Measurements from ENCODE around the gene AMOTL2. TPM values are rescaled to one million over a fixed set of nuclear protein-coding genes. Genes with fewer than 3 reads are reported as not detected.

AMOTL2 gene
- total and polyA plus RNA-seq, 10 of the 15 experiments (the other 5 are each of a cell fraction or from before 2014, with no cell fraction given) = 0.20 to 0.33 TPM; not detected in 8

GRCh38 chr3:134354612-134355251, 19.5 kb downstream of the AMOTL2 start:
- Histone ChIP-seq H3K79me2 (ENCODE audit: control insufficient read depth, insufficient read depth, low read length) (no peaks in the 10 kb centered on the region), H3K27me3 (replicated peaks in 1 of 2; ENCODE audit: control insufficient read depth in 2 of 2, insufficient read depth in 2 of 2, low read length in 1 of 2) (peaks cover 0 to 5% of the 10 kb centered on the region in 2 experiments; a peak in 3 of 4 replicates), H3K36me3 (ENCODE audit: control insufficient read depth in 2 of 2, insufficient read depth in 2 of 2, low read length in 1 of 2) (no peaks in the 10 kb centered on the region), H3K4me2 (ENCODE audit: control insufficient read depth, insufficient read depth) (no peak overlapping the region), H3K4me3 (no peak overlapping the region), H2AFZ (ENCODE audit: control insufficient read depth, low read depth, low read length) (no peak overlapping the region), H3K4me1 (ENCODE audit: control insufficient read depth, insufficient read depth, low read length) (no peaks in the 10 kb centered on the region), H3K9me3 (replicated peaks; ENCODE audit: control insufficient read depth, insufficient read depth, low read length) (no peaks in the 10 kb centered on the region), H4K20me1 (ENCODE audit: control insufficient read depth, insufficient read depth) (no peaks in the 10 kb centered on the region), H3K9ac (ENCODE audit: control insufficient read depth, insufficient read depth, low read length) (no peak overlapping the region), H3K27ac (ENCODE audit: control insufficient read depth, insufficient read depth) (no peak overlapping the region)
- CTCF ChIA-PET = no interaction called here
- DNase-seq (ENCODE audit: low read depth, low spot score) = no peak
- SMC1A ChIA-PET (ENCODE audit: uncharacterized antibody, unreplicated experiment) = no interaction called here
- RAD21 ChIA-PET (ENCODE audit: unreplicated experiment) = no interaction called here
- in situ Hi-C loops (cut with MboI) (no loop called here), intact Hi-C loops (cut with micrococcal nuclease; ENCODE audit: unreplicated experiment) (no loop called here)
- no peak for ATAC-seq
- POLR2A ChIA-PET = no interaction called here
- BruUV-seq (replicated peaks) = no TSS peak
- FAIRE-seq = no peak
- WGBS (ENCODE audit: insufficient coverage, insufficient replicate concordance, low lambda C conversion rate, missing lambda C conversion rate) = 33% methylated on average over 7 of the region's 7 CpGs
- TF ChIP-seq, protein P1, sequence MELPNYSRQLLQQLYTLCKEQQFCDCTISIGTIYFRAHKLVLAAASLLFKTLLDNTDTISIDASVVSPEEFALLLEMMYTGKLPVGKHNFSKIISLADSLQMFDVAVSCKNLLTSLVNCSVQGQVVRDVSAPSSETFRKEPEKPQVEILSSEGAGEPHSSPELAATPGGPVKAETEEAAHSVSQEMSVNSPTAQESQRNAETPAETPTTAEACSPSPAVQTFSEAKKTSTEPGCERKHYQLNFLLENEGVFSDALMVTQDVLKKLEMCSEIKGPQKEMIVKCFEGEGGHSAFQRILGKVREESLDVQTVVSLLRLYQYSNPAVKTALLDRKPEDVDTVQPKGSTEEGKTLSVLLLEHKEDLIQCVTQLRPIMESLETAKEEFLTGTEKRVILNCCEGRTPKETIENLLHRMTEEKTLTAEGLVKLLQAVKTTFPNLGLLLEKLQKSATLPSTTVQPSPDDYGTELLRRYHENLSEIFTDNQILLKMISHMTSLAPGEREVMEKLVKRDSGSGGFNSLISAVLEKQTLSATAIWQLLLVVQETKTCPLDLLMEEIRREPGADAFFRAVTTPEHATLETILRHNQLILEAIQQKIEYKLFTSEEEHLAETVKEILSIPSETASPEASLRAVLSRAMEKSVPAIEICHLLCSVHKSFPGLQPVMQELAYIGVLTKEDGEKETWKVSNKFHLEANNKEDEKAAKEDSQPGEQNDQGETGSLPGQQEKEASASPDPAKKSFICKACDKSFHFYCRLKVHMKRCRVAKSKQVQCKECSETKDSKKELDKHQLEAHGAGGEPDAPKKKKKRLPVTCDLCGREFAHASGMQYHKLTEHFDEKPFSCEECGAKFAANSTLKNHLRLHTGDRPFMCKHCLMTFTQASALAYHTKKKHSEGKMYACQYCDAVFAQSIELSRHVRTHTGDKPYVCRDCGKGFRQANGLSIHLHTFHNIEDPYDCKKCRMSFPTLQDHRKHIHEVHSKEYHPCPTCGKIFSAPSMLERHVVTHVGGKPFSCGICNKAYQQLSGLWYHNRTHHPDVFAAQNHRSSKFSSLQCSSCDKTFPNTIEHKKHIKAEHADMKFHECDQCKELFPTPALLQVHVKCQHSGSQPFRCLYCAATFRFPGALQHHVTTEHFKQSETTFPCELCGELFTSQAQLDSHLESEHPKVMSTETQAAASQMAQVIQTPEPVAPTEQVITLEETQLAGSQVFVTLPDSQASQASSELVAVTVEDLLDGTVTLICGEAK (IDR thresholded peaks at IDR 0.05; ENCODE audit: borderline replicate concordance) = no peak
- no peak for TF ChIP-seq ASH2L (IDR thresholded peaks at IDR 0.05; ENCODE audit: borderline replicate concordance, low read depth)
- TF ChIP-seq RCOR1 (conservative IDR thresholded peaks at IDR 0.05; ENCODE audit: low read depth, low read length) = no peak
- TF ChIP-seq POU2F2 (IDR thresholded peaks at IDR 0.05; ENCODE audit: borderline replicate concordance, low read depth, low read length) = no peak
- TF ChIP-seq SUZ12 (IDR thresholded peaks at IDR 0.05; ENCODE audit: unreplicated experiment) = no peak
- no peak for TF ChIP-seq EGR1 (IDR thresholded peaks at IDR 0.05; ENCODE audit: borderline replicate concordance in 1 of 2, low read depth in 2 of 2, low read length in 2 of 2)
- TF ChIP-seq ATF7 (IDR thresholded peaks at IDR 0.05; ENCODE audit: low read depth) = no peak
- TF ChIP-seq, protein P2, sequence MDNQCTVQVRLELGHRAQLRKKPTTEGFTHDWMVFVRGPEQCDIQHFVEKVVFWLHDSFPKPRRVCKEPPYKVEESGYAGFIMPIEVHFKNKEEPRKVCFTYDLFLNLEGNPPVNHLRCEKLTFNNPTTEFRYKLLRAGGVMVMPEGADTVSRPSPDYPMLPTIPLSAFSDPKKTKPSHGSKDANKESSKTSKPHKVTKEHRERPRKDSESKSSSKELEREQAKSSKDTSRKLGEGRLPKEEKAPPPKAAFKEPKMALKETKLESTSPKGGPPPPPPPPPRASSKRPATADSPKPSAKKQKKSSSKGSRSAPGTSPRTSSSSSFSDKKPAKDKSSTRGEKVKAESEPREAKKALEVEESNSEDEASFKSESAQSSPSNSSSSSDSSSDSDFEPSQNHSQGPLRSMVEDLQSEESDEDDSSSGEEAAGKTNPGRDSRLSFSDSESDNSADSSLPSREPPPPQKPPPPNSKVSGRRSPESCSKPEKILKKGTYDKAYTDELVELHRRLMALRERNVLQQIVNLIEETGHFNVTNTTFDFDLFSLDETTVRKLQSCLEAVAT (IDR thresholded peaks at IDR 0.05) = no peak
- TF ChIP-seq IKZF1 (conservative IDR thresholded peaks at IDR 0.05) = no peak
- TF ChIP-seq TCF7 (IDR thresholded peaks at IDR 0.05; ENCODE audit: borderline replicate concordance) = no peak
- TF ChIP-seq CHD4 (IDR thresholded peaks at IDR 0.05) = no peak
- TF ChIP-seq EZH2 (IDR thresholded peaks at IDR 0.05; ENCODE audit: borderline replicate concordance, control insufficient read depth, low read depth, low read length) = no peak
- TF ChIP-seq MXI1 (IDR thresholded peaks at IDR 0.05; ENCODE audit: low read depth, low read length) = no peak
